Endothelial cell of umbilical vein (primary cell): ENCODE measurements around the gene GPD2. TPM values are rescaled to one million over a fixed set of nuclear protein-coding genes. Genes with fewer than 3 reads are reported as not detected.

Experiments
- BruUV-seq: library from RNA; stranded (reverse); fragments of 400-500 nt; replicated peaks from 2 replicates; lab custom pipeline; 2021; lab: Mats Ljungman, UMichigan
- CTCF ChIA-PET: fragments of 300-600, 350-600 bp; sonication (Branson Sonifier 250); formaldehyde crosslinking; loops from one replicate; lab custom pipeline; 2021; ENCODE audit warnings: antibody characterized with exemption, inconsistent platforms; lab: Charles Lee
- POLR2A ChIA-PET: fragments of 300-600, 350-600 bp; sonication (Branson Sonifier 250); formaldehyde crosslinking; loops from one replicate; lab custom pipeline; 2021; ENCODE audit warnings: antibody characterized with exemption, inconsistent platforms; lab: Charles Lee
- DNase-seq: peaks from one replicate; pipeline ENCODE4 v3.0.0-alpha.2; 2011; ENCODE audit warnings: low read depth, low spot score
- FAIRE-seq: peaks from 2 replicates; lab custom pipeline; 2011; peaks lifted over from hg19 to GRCh38; lab: Jason Lieb, UNC
- H2AFZ ChIP-seq: 2 replicates; pipeline ENCODE4 v1.6.0; 2012; ENCODE audit warnings: low read depth, low read length, control low read depth, inconsistent platforms
- H3K27ac ChIP-seq: 2 replicates; pipeline ENCODE4 v1.5.1; 2011; ENCODE audit warnings: low read depth, mild to moderate bottlenecking, control low read depth, low read length, moderate library complexity; ENCODE audit not compliant: insufficient read depth
- H3K27me3 ChIP-seq, 2 experiments: 2 replicates each; pipeline versions ENCODE4 v1.6.0 to v1.6.1; 2011; ENCODE audit warnings: low read length in 2 of 2, mixed read lengths in 1 of 2; ENCODE audit not compliant: control insufficient read depth in 2 of 2, insufficient read depth in 2 of 2
- H3K36me3 ChIP-seq, 2 experiments: 2 replicates in 1 of 2; 3 replicates in 1 of 2; pipeline ENCODE4 v1.5.1; 2011; ENCODE audit warnings: low read length in 2 of 2, mild to moderate bottlenecking in 1 of 2, moderate library complexity in 1 of 2; ENCODE audit not compliant: control insufficient read depth in 2 of 2, insufficient read depth in 2 of 2; ENCODE audit errors: extremely low read depth in 1 of 2
- H3K4me1 ChIP-seq: 3 replicates; pipeline ENCODE4 v1.5.1; 2011; ENCODE audit warnings: mild to moderate bottlenecking, low read length; ENCODE audit not compliant: control insufficient read depth, insufficient read depth; ENCODE audit errors: extremely low read depth
- H3K4me2 ChIP-seq: 2 replicates; pipeline ENCODE4 v1.6.1; 2011; ENCODE audit warnings: low read length, control low read depth, mixed read lengths; ENCODE audit not compliant: insufficient read depth
- H3K4me3 ChIP-seq, 3 experiments: fragments of 200-600 bp in 1 of 3; sonication (generic), shearing (Covaris generic) in 1 of 3; replicated peaks in 1 of 3; 2 replicates each; pipeline ENCODE4 v1.5.1; 2011 to 2016; ENCODE audit warnings: control low read depth in 3 of 3, low read length in 3 of 3, mild to moderate bottlenecking in 2 of 3, inconsistent platforms in 1 of 3, low read depth in 1 of 3, moderate library complexity in 1 of 3; ENCODE audit not compliant: insufficient read depth in 1 of 3
- H3K79me2 ChIP-seq: 2 replicates; pipeline ENCODE4 v1.6.0; 2012; ENCODE audit warnings: low read length, inconsistent platforms; ENCODE audit not compliant: control insufficient read depth, insufficient read depth
- H3K9ac ChIP-seq: replicated peaks from 2 replicates; pipeline ENCODE3; 2011; ENCODE audit warnings: low read length, control low read depth; ENCODE audit not compliant: insufficient read depth; ENCODE audit errors: extremely low read depth
- H3K9me1 ChIP-seq: replicated peaks from 3 replicates; pipeline ENCODE4 v1.6.0; 2011; ENCODE audit warnings: mild to moderate bottlenecking, low read length; ENCODE audit not compliant: control insufficient read depth, insufficient read depth; ENCODE audit errors: extremely low read depth
- H3K9me3 ChIP-seq: replicated peaks from 2 replicates; pipeline ENCODE4 v1.5.1; 2012; ENCODE audit warnings: low read length, inconsistent platforms; ENCODE audit not compliant: control insufficient read depth, insufficient read depth
- H4K20me1 ChIP-seq: replicated peaks from 2 replicates; pipeline ENCODE3; 2011; ENCODE audit warnings: mild to moderate bottlenecking, low read length; ENCODE audit not compliant: control insufficient read depth, insufficient read depth; ENCODE audit errors: extremely low read depth
- EZH2 ChIP-seq: IDR thresholded peaks from 2 replicates; pipeline ENCODE4 v1.6.1; 2012; ENCODE audit warnings: borderline replicate concordance, low read depth, mild to moderate bottlenecking, moderate library complexity, low read length, inconsistent platforms; ENCODE audit not compliant: severe bottlenecking
- FOS ChIP-seq: IDR thresholded peaks from 2 replicates; pipeline ENCODE4 v1.6.1; 2011; ENCODE audit warnings: mild to moderate bottlenecking, low read length, moderate library complexity, borderline replicate concordance; ENCODE audit not compliant: insufficient read depth
- GATA2 ChIP-seq: IDR thresholded peaks from 2 replicates; pipeline ENCODE4 v1.7.0; 2011; ENCODE audit warnings: low read depth, mild to moderate bottlenecking, moderate library complexity, mixed read lengths, low read length; ENCODE audit not compliant: insufficient read length, insufficient read depth
- JUN ChIP-seq: IDR thresholded peaks from 2 replicates; pipeline ENCODE4 v1.6.1; 2011; ENCODE audit warnings: borderline replicate concordance, low read depth; ENCODE audit not compliant: insufficient read length, insufficient read depth
- MYC ChIP-seq: IDR thresholded peaks from one replicate; pipeline ENCODE4 v1.6.1; 2011; ENCODE audit warnings: mild to moderate bottlenecking, low read depth, low read length
- POLR2A ChIP-seq: IDR thresholded peaks from 2 replicates; pipeline ENCODE4 v1.6.1; 2012; ENCODE audit warnings: low read depth, mild to moderate bottlenecking, control low read depth, low read length
- POLR2AphosphoS5 ChIP-seq: IDR thresholded peaks from 2 replicates; pipeline ENCODE4 v1.6.1; 2012; ENCODE audit warnings: low read depth, mild to moderate bottlenecking, control low read depth, low read length, moderate library complexity; ENCODE audit not compliant: insufficient read depth
- dilution Hi-C: fragments of 300-500 bp; cut with MboI; formaldehyde crosslinking; loops from one replicate; pipeline ENCODE4 v1.15.0; 2019; ENCODE audit warnings: low sequenced_read_pairs; ENCODE audit not compliant: extremely low pct_ligation_motif_present
- intact Hi-C: fragments of 100-400 bp; cut with micrococcal nuclease; formaldehyde crosslinking; loops from one replicate; pipeline ENCODE4 v1.10.0; 2022
- polyA plus RNA-seq, 4 experiments: library from polyadenylated mRNA; depleted of rRNA in 3 of 4; stranded (reverse) in 3 of 4; unstranded in 1 of 4; fragments of >200 nt; gene quantifications; 2 replicates each; pipeline versions ENCODE4 v1.2.1 to v1.2.3, GENCODE V29; 2011 to 2012; ENCODE audit warnings: missing spikeins in 1 of 4
- total RNA-seq: library from RNA; stranded (reverse); gene quantifications from 2 replicates; pipeline ENCODE4 v1.2.3, GENCODE V29; 2021
- TF ChIP-seq, protein P1 (sequence below), 2 donors: IDR thresholded peaks; 1 replicate in 1 of 2; 2 replicates in 1 of 2; pipeline ENCODE4 v1.5.1; 2011; ENCODE audit warnings: low read length in 2 of 2, mild to moderate bottlenecking in 2 of 2, moderate library complexity in 2 of 2, control low read depth in 1 of 2, inconsistent platforms in 1 of 2, low read depth in 1 of 2; ENCODE audit not compliant: insufficient read depth in 1 of 2; ENCODE audit errors: extremely low read depth in 1 of 2
- TF ChIP-seq, protein P2 (sequence below): IDR thresholded peaks from 2 replicates; pipeline ENCODE4 v1.6.1; 2011; ENCODE audit not compliant: insufficient read depth, insufficient read length

GPD2 gene
- total and polyA plus RNA-seq, 2 donors (not counting 3 experiments of a cell fraction or from before 2014, with no cell fraction given) = 6.6 to 37.0 TPM

DNA sequence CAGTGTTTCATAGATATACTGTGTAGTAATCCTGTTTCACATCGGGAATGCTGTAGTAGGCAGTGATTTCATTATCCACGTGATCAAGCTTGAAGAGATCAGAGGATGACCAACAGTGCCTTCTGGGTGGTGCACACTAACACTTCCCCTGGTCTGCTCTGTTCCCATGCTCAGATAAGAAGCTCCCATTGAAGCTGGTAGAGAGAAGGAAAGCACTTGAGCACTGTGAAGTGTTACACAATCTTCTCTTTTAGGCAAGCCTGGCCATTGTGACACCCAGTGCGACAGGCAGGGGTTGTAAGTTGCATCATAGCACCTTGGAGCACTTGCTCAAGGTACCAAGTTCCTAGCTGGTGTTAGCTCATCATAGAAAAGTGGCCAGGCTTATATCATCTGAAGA lies 30.6 kb upstream of the GPD2 start:
- TF ChIP-seq POLR2A (no peak), JUN (no peak), POLR2AphosphoS5 (no peak), GATA2 (no peak), FOS (no peak), MYC (no peak), EZH2 (no peak)
- TF ChIP-seq, protein P1, sequence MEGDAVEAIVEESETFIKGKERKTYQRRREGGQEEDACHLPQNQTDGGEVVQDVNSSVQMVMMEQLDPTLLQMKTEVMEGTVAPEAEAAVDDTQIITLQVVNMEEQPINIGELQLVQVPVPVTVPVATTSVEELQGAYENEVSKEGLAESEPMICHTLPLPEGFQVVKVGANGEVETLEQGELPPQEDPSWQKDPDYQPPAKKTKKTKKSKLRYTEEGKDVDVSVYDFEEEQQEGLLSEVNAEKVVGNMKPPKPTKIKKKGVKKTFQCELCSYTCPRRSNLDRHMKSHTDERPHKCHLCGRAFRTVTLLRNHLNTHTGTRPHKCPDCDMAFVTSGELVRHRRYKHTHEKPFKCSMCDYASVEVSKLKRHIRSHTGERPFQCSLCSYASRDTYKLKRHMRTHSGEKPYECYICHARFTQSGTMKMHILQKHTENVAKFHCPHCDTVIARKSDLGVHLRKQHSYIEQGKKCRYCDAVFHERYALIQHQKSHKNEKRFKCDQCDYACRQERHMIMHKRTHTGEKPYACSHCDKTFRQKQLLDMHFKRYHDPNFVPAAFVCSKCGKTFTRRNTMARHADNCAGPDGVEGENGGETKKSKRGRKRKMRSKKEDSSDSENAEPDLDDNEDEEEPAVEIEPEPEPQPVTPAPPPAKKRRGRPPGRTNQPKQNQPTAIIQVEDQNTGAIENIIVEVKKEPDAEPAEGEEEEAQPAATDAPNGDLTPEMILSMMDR (IDR thresholded peaks at IDR 0.05; ENCODE audit: extremely low read depth in 1 of 2, insufficient read depth in 1 of 2, low read depth in 1 of 2, low read length in 2 of 2) = no peak
- TF ChIP-seq, protein P2, sequence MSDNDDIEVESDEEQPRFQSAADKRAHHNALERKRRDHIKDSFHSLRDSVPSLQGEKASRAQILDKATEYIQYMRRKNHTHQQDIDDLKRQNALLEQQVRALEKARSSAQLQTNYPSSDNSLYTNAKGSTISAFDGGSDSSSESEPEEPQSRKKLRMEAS = no peak
- Histone ChIP-seq H4K20me1 (no peaks in the 10 kb centered on the region), H3K4me1 (no peaks in the 10 kb centered on the region), H3K79me2 (no peaks in the 10 kb centered on the region), H3K9me3 (no peaks in the 10 kb centered on the region), H3K27ac (no peak overlapping the region), H3K4me3 (no peak overlapping the region), H3K9ac (no peak overlapping the region), H3K4me2 (no peak overlapping the region), H3K36me3 (no peaks in the 10 kb centered on the region), H3K27me3 (peaks cover under 1 to 12% of the 10 kb centered on the region in 2 experiments), H3K9me1 (no peaks in the 10 kb centered on the region), H2AFZ (no peak overlapping the region)
- ChIA-PET CTCF (interaction anchor here (1.9 kb wide), 1 partner anchor 18 kb away, joined by 7 read pairs; no protein-coding TSS in a partner anchor), POLR2A (no interaction called here)
- FAIRE-seq (no peak), DNase-seq (no peak)
- intact Hi-C loops (no loop called here), dilution Hi-C loops (no loop called here)
- BruUV-seq = no TSS peak
